ENCODE data around the gene ASS1.
"Not testable (repeated sequence)": the region's sequence is repeated elsewhere in the genome, so short reads cannot be mapped to it uniquely, and the experiment has no call there.

ASS1 gene

GRCh38 chr9:130419521-130420035 is 25.2 kb upstream of the ASS1 start:
- no peak for DNase-seq

- no peak for DNase-seq
These were observed 23.5 kb upstream of the ASS1 start for GRCh38 chr9:130421154-130421801.

- peak; percentile 89 for DNase-seq
These were observed 22.9 kb upstream of the ASS1 start for GRCh38 chr9:130421802-130422276.

GRCh38 chr9:130422546-130422945 is 22.2 kb upstream of the ASS1 start:
- no peak for DNase-seq

GRCh38 chr9:130423272-130423671 is 21.5 kb upstream of the ASS1 start:
- no peak for DNase-seq

- DNase-seq: no peak
These were observed 19.9 kb upstream of the ASS1 start for GRCh38 chr9:130424595-130425454.

GRCh38 chr9:130425741-130426466 is 18.9 kb upstream of the ASS1 start:
- DNase-seq: no peak

GRCh38 chr9:130426467-130426773 is 18.3 kb upstream of the ASS1 start:
- no peak for DNase-seq

GRCh38 chr9:130426883-130427282 is 17.9 kb upstream of the ASS1 start:
- peak; percentile 89 for DNase-seq

- DNase-seq: no peak
These were observed 17.4 kb upstream of the ASS1 start for GRCh38 chr9:130427326-130427725.

GRCh38 chr9:130428086-130428665 is 16.6 kb upstream of the ASS1 start:
- DNase-seq: no peak

- DNase-seq: no peak
These were observed 15.4 kb upstream of the ASS1 start for GRCh38 chr9:130429381-130429780.

GRCh38 chr9:130429831-130430230 is 14.9 kb upstream of the ASS1 start:
- DNase-seq: no peak

- no peak for DNase-seq
These were observed 14.5 kb upstream of the ASS1 start for GRCh38 chr9:130430232-130430631.

GRCh38 chr9:130430734-130431535 is 13.8 kb upstream of the ASS1 start:
- no peak for DNase-seq

- DNase-seq: no peak
These were observed 13.0 kb upstream of the ASS1 start for GRCh38 chr9:130431536-130432303.

GRCh38 chr9:130432362-130432761 is 12.4 kb upstream of the ASS1 start:
- DNase-seq: no peak

- DNase-seq: no peak
These were observed 12.0 kb upstream of the ASS1 start for GRCh38 chr9:130432796-130433167.

GRCh38 chr9:130433168-130433946 is 11.4 kb upstream of the ASS1 start:
- peak; percentile 58 for DNase-seq

- DNase-seq: no peak
These were observed 10.9 kb upstream of the ASS1 start for GRCh38 chr9:130433947-130434262.

GRCh38 chr9:130434656-130435055 is 10.1 kb upstream of the ASS1 start:
- not testable (repeated sequence) for DNase-seq

Data from fibroblast of skin of back (primary cell).